GM12892 (cell line): ENCODE data around the gene CMTM8.

Experiments
- POLR2A ChIP-seq: IDR thresholded peaks from 2 replicates; pipeline ENCODE4 v1.6.1; 2011; ENCODE audit warnings: low read depth, low read length, control low read depth
- TAF1 ChIP-seq: IDR thresholded peaks from 2 replicates; pipeline ENCODE4 v1.6.1; 2011; ENCODE audit warnings: low read depth, mild to moderate bottlenecking, control low read depth, low read length, borderline replicate concordance

- TF ChIP-seq POLR2A (no peak), TAF1 (no peak)
These were observed 74.7 kb downstream of the CMTM8 start for GRCh38 chr3:32313169-32313568.
